ENCODE data around the gene ZFYVE26.

- TF ChIP-seq REST (IDR thresholded peaks at IDR 0.05; ENCODE audit: low read depth) (no peak), YY1 (IDR thresholded peaks at IDR 0.05; ENCODE audit: low read depth) (no peak)
These were observed 89.0 kb downstream of the ZFYVE26 start for GRCh38 chr14:67727361-67727760.

All from Ishikawa (cell line).